Esophagus muscularis mucosa (tissue), 4 donors: Measurements from ENCODE around the gene KMT2B. TPM values are rescaled to one million over a fixed set of nuclear protein-coding genes. Genes with fewer than 3 reads are reported as not detected.

Source experiments
- DNase-seq: peaks from one replicate; pipeline ENCODE4 v3.0.0-alpha.2; 2017; ENCODE audit errors: extremely low spot score
- H3K27ac ChIP-seq, 4 donors: fragments of 200-600 bp; sonication (generic); replicated peaks in 1 of 4; 1 replicate in 3 of 4; 2 replicates in 1 of 4; pipeline ENCODE4 v1.5.1; 2016 to 2019; ENCODE audit warnings: mild to moderate bottlenecking in 1 of 4
- H3K27me3 ChIP-seq, 4 donors: fragments of 200-600 bp; sonication (generic); one replicate each; pipeline versions ENCODE4 v1.5.1 to v1.6.0; 2016 to 2019
- H3K36me3 ChIP-seq, 4 donors: fragments of 200-600 bp; sonication (generic); one replicate each; pipeline ENCODE4 v1.5.1; 2016 to 2019
- H3K4me1 ChIP-seq, 4 donors: fragments of 200-600 bp; sonication (generic); one replicate each; pipeline ENCODE4 v1.5.1; 2016 to 2019
- H3K4me3 ChIP-seq, 4 donors: fragments of 200-600 bp; sonication (generic); 1 replicate in 2 of 4; 2 replicates in 2 of 4; pipeline ENCODE4 v1.5.1; 2016 to 2019; ENCODE audit warnings: mild to moderate bottlenecking in 4 of 4, moderate library complexity in 1 of 4
- H3K9me3 ChIP-seq, 4 donors: fragments of 200-600 bp; sonication (generic); 1 replicate in 3 of 4; 2 replicates in 1 of 4; pipeline ENCODE4 v1.5.1; 2016 to 2019
- EP300 ChIP-seq: sonication (generic); formaldehyde crosslinking; IDR thresholded peaks from one replicate; pipeline ENCODE4 v1.6.1; 2017; ENCODE audit warnings: antibody characterized with exemption
- POLR2A ChIP-seq: fragments of 450-650 bp; IDR thresholded peaks from one replicate; pipeline ENCODE4 v1.6.1; 2017; ENCODE audit warnings: antibody characterized with exemption, moderate library complexity, mild to moderate bottlenecking, low read depth
- POLR2AphosphoS5 ChIP-seq, 2 donors: sonication (generic); formaldehyde crosslinking; IDR thresholded peaks; one replicate each; pipeline ENCODE4 v1.6.1; 2017; ENCODE audit warnings: antibody characterized with exemption in 2 of 2
- WGBS: methylation state at CpG from one replicate; pipeline ENCODE4 v1.1.5; 2018; 5-methylcytosine and 5-hydroxymethylcytosine counted together
- intact Hi-C: fragments of 100-400 bp; cut with DNase I; formaldehyde crosslinking; loops from one replicate; pipeline ENCODE4 v1.15.1; 2023
- total RNA-seq, 4 donors: library from RNA; depleted of rRNA; stranded (reverse); fragments of >200 nt; gene quantifications; one replicate each; pipeline versions ENCODE4 v1.1.0 to v1.2.1, GENCODE V29; 2016
- TF ChIP-seq, protein P1 (sequence below), 3 experiments: fragments of 200-600 bp in 2 of 3; fragments of 450-650 bp in 1 of 3; sonication (generic) in 2 of 3; IDR thresholded peaks; one replicate each; pipeline ENCODE4 v1.5.1; 2017 to 2019; ENCODE audit warnings: antibody characterized with exemption in 3 of 3, mild to moderate bottlenecking in 2 of 3, moderate library complexity in 1 of 3

The KMT2B gene
- total RNA-seq, 4 donors from 2014 or later: 22.0 to 30.6 (median 24.2) TPM

DNA sequence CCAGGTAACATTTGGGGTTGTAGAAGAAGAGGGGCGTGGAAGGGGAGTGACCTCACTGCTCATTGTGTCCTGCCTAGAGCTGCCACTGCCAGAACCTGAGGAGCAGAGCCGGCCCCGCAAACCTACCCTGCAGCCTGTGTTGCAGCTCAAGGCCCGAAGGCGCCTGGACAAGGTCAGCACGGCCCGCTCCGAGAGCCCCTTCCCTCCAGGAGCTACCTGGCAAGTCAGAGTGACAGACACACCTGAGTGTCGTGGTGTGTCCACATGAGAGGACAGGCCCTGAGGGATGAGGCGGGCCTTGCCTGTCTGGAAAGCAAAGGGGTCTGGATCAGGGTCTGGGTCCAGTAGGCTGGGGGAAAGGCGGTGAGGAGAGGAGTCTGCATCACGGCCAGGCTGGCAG is 6.8 kb downstream of the KMT2B start:
- H3K27ac ChIP-seq: no peak overlapping the region
- intact Hi-C loops: no loop called here

DNA sequence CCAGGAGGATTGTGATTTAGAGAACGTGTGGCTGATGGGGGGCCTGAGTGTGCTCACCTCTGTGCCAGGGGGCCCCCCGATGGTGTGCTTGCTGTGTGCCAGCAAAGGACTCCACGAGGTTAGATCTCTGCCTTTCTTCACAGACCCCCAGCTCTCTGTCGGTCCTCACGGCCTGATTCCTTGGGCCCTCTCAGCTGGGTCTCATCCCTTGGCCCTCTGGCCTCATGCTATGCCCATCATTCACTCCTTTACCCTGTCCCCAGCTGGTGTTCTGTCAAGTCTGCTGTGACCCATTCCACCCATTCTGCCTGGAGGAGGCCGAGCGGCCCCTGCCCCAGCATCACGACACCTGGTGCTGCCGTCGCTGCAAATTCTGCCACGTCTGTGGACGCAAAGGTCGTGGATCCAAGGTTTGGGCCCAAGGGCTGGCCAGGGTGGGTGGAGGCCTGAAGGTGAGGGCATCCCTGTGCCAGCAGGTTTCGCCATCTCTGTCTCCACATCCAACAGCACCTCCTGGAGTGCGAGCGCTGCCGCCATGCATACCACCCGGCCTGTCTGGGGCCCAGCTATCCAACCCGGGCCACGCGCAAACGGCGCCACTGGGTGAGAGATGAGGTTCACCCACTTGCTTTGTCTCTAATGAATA is 7.5 kb downstream of the KMT2B start:
- DNase-seq: no peak
- H3K9me3 ChIP-seq: no peaks in the 10 kb centered on the region
- H3K36me3 ChIP-seq: peaks cover 89 to 100% (median 99%) of the 10 kb centered on the region in 4 donors
- H3K27me3 ChIP-seq: no peaks in the 10 kb centered on the region
- WGBS: 94% methylated on average over 20 of the region's 23 CpGs
- TF ChIP-seq, protein P1, sequence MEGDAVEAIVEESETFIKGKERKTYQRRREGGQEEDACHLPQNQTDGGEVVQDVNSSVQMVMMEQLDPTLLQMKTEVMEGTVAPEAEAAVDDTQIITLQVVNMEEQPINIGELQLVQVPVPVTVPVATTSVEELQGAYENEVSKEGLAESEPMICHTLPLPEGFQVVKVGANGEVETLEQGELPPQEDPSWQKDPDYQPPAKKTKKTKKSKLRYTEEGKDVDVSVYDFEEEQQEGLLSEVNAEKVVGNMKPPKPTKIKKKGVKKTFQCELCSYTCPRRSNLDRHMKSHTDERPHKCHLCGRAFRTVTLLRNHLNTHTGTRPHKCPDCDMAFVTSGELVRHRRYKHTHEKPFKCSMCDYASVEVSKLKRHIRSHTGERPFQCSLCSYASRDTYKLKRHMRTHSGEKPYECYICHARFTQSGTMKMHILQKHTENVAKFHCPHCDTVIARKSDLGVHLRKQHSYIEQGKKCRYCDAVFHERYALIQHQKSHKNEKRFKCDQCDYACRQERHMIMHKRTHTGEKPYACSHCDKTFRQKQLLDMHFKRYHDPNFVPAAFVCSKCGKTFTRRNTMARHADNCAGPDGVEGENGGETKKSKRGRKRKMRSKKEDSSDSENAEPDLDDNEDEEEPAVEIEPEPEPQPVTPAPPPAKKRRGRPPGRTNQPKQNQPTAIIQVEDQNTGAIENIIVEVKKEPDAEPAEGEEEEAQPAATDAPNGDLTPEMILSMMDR (IDR thresholded peaks at IDR 0.05): no peak
- TF ChIP-seq POLR2A (no peak), POLR2AphosphoS5 (IDR thresholded peaks at IDR 0.05) (no peak), EP300 (no peak)
- no peak overlapping the region for H3K27ac ChIP-seq
- intact Hi-C loops: no loop called here
- no peak overlapping the region for H3K4me3 ChIP-seq
- peaks cover 0 to 18% (median 7%) of the 10 kb centered on the region in 4 donors for H3K4me1 ChIP-seq

More for the DNA sequence above, 6.8 kb downstream of the KMT2B start:
- Histone ChIP-seq H3K4me3 (no peak overlapping the region), H3K9me3 (no peaks in the 10 kb centered on the region), H3K36me3 (peaks cover 85 to 100% (median 99%) of the 10 kb centered on the region in 4 donors), H3K27me3 (no peaks in the 10 kb centered on the region), H3K4me1 (peaks cover 4 to 26% (median 13%) of the 10 kb centered on the region in 4 donors)
- no peak for DNase-seq
- 90% methylated on average over 9 of the region's 12 CpGs for WGBS
- TF ChIP-seq EP300 (no peak), POLR2A (no peak), POLR2AphosphoS5 (IDR thresholded peaks at IDR 0.05) (no peak)
- TF ChIP-seq, protein P1 (IDR thresholded peaks at IDR 0.05): no peak

DNA sequence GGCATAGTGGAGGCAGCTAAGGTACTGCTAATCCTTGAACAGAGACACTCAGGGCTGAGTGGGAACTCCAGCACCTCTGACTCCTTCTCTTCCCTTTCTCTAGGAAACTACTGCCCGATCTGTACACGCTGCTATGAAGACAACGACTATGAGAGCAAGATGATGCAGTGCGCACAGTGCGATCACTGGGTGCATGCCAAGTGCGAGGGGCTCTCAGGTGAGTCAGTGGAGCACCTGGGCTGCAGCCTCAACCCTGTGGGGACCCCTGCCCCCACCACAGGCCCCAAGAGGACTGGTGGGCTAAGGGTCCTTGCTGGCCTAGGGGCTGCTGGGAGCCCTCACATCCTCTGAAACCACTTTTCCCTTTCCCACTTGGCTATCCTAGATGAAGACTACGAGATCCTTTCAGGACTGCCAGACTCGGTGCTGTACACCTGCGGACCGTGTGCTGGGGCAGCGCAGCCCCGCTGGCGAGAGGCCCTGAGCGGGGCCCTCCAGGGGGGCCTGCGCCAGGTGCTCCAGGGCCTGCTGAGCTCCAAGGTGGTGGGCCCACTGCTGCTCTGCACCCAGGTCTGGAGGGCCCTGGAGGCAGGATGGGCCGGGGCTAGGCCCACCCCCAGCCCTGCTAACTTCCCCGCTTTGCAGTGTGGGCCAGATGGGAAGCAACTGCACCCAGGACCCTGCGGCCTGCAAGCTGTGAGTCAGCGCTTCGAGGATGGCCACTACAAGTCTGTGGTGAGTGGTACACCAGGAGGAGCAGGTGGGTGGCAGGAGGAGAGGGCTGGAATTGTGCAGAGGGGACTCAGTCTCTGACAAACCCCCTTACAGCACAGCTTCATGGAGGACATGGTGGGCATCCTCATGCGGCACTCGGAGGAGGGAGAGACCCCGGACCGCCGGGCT is 9.5 kb downstream of the KMT2B start:
- Histone ChIP-seq H3K9me3 (no peaks in the 10 kb centered on the region), H3K4me1 (peaks cover 0 to 2% (median under 1%) of the 10 kb centered on the region in 4 donors), H3K27me3 (no peaks in the 10 kb centered on the region), H3K27ac (no peak overlapping the region), H3K4me3 (no peak overlapping the region), H3K36me3 (peaks cover 95 to 100% (median 100%) of the 10 kb centered on the region in 4 donors)
- TF ChIP-seq POLR2A: no peak
- TF ChIP-seq, protein P1 (IDR thresholded peaks at IDR 0.05): no peak
- no peak for TF ChIP-seq EP300
- TF ChIP-seq POLR2AphosphoS5 (IDR thresholded peaks at IDR 0.05): no peak
- 87% methylated on average over 22 of the region's 25 CpGs for WGBS
- intact Hi-C loops: no loop called here
- DNase-seq: no peak

DNA sequence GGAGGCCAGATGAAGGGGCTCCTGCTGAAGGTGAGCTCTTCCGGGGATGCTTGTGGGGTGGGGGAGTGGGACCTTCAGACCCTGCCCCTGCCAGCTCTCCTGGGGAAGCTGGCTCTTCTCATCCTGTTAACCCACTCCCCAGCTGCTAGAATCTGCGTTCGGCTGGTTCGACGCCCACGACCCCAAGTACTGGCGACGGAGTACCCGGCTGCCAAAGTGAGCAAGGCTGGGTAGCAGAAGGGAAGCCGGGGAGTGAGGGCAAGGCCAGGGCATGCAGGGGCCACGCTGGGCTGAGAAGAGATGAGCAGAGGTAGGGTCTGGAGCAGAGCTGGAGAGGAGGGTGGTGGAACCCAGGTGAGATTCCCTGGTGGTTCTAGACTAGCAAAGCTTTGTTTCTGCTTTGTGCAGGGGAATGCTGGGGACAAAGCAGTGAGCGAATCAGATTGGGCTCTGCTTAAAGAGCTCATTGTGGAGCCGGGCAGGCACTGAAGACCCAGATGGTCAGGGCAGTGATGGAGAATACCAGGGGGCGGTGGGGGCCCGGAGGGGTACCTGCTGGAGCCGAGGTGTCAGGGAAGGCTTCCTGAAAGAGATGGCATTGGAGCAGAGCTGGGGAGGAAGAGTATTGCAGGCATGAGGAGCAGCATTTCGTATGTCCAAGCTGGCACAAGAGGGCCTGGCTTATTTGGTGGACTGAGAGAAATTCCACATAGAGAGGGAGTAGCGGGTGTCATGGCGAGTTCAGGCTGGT is 10.3 kb downstream of the KMT2B start:
- TF ChIP-seq, protein P1 (IDR thresholded peaks at IDR 0.05): no peak
- WGBS: 91% methylated on average over 19 of the region's 19 CpGs
- peaks cover 94 to 100% (median 99%) of the 10 kb centered on the region in 4 donors for H3K36me3 ChIP-seq
- no peak overlapping the region for H3K4me3 ChIP-seq
- H3K27me3 ChIP-seq: no peaks in the 10 kb centered on the region
- H3K9me3 ChIP-seq: no peaks in the 10 kb centered on the region
- DNase-seq: no peak
- intact Hi-C loops: no loop called here
- no peak overlapping the region for H3K27ac ChIP-seq
- no peaks in the 10 kb centered on the region for H3K4me1 ChIP-seq
